NCI-H2227 (cell line): ENCODE measurements around the gene TBXA2R.

Experiments
- DNase-seq: peaks from one replicate; lab custom pipeline; 2025; ENCODE audit not compliant: unreplicated experiment; lab: John Stamatoyannopoulos, UW

Gene TBXA2R

GRCh38 chr19:3620817-3621547 is 14.3 kb upstream of the TBXA2R start:
- DNase-seq, result no peak

DNA sequence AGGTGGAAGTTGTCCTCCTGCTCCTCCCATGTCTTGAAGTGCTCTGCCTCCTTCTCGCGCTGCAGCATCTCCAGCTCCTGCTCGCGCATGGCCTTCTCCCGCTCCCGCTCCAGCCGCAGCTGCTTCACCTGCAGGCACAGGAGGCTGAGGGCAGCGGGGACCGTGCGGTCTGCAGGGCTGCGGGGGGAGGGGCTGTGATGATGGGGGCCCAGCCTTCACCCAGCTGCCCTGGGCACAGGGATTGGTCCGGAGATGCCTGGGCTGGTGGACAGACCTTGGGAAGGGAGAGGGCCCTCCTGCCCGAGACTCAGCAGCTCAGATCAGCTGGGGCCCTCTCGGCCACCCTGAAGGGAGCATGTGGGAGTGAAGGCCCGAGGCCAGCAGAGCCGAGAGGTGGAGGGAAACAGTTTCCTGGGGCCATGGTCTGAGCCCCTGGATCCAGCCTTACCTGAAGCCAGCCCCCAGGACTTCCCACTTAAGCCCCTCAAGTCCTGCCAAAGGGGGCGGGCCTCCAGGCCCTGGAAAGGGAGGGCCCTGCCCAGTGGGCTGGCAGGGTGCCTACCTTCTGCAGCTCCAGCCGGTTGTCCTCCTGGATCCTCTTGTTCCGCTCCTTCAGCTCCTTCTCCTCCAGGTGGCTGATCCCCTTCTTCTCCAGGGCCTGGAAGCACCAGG is 13.6 kb upstream of the TBXA2R start:
- DNase-seq, result peak; percentile 6

- no peak for DNase-seq
These were observed 12.9 kb upstream of the TBXA2R start for GRCh38 chr19:3619631-3620012.

DNA sequence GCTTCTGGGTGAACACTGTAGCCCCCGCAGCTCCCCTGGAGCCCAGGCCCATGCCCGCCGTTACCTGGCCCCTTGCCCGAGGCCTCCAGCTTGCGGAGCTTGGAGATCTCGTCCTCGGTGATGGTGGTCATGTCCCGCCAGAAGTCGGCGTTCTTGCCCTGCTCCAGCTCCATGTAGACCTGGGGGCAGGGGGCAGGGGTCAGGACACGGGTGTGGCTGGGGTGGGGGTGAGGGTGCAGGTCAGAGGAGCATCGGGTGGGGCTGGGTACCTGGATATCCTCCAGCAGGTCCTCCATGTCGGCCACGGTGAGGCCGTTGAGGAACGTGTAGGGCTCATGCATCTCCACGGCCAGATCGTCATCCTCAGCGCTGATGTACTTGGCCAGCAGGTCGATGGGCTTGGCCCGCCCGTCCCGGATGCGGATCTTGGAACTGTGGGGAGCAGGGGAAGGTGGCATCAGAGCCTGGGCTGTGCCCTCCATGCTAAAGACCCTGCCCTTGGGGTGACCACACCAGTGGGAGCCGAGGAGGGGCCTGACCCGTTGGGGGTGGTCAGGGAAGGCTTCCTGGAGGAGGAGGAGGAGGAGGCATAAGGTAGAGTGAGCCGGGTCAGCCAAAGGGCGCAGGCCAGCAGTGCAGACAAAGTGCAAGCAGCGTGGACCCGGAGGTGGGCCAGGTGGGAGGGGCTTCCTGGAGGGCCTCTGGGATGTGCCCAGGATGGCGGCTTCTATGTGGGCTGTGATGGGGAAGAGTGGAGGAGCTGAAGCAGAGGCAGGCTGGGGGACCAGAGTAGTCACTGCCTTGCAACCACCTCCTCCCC is 12.3 kb upstream of the TBXA2R start:
- no peak for DNase-seq

DNA sequence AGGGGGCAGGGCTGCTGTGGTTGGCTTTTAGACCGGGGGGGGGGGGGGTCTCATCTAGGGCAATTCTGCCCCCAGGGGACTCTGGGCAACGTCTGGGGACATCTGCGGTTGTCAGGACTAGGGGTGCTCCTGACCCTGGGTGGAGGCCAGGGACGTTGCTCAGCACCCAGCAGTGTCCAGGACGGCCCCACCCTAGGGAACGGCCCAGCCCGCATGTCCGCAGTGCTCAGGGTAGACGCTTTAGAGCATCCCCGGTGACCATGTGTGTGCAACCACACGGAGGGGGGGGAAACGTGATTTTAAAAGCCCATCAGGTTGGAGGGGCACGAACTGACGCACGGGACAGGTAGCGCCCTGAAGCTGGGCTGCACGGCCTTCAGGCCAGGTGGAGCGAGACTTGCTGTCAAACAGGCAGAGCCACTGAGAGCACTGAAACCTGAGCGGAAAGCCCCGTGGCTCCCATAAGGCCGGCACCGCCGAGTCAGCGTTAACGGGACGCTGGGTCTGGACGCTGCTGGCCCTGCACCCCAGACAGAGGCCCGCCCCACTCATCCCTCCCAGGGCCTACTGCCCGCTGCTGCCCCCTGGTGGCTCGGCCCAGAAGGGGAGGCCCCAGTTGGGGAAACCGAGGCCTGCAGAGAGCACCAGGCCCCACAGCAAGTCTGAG is 11.6 kb upstream of the TBXA2R start:
- DNase-seq, result no peak

DNA sequence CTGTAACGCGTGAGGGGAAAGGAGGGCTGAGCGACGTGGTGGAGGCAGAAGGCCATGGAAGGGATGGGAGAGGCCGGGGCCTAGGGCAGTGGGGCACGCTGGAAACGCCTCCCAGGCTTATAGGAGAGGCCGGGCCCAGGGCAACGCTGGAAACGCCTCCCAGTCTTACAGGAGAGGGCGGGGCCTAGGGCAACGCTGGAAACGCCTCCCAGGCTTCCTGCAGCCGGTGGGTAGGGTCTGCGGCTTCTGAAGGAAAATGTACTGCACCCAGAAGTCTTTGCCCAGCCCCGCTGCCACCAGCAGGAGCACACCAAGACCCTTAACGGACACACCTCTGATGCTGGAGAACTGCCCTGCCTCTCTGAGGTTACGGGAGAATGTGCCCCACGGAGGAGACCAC is 10.8 kb upstream of the TBXA2R start:
- DNase-seq, result peak; percentile 6

DNA sequence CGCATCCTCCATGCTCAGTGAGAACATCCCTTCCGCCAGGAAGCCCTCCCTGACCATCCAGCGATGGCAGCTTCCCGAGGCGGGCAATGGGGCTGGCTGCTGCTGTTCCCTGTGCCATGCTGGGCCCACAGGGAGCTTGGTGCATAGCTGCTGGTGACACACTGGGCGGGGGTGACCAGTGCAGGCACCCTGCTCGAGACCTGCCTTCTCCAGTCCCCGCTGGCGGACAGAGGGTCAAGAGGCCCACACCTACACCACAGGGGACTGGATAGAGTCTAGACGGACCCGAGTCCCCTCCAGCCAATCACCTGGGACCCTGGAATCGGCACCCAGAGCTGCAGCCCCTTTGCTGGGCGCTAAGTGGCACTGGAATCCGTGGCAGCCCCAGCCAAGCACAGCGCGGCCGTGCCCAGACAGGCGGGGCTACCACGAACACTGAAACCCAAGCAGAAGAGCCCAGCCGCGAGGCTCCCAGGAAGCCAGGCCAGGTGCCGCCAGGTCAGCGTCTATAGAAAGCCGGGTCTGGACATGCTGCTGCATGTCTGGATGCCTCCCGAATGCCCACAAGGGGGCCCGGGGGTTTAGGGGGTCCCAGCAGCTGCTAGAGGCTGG is 9.0 kb upstream of the TBXA2R start:
- no peak for DNase-seq

DNA sequence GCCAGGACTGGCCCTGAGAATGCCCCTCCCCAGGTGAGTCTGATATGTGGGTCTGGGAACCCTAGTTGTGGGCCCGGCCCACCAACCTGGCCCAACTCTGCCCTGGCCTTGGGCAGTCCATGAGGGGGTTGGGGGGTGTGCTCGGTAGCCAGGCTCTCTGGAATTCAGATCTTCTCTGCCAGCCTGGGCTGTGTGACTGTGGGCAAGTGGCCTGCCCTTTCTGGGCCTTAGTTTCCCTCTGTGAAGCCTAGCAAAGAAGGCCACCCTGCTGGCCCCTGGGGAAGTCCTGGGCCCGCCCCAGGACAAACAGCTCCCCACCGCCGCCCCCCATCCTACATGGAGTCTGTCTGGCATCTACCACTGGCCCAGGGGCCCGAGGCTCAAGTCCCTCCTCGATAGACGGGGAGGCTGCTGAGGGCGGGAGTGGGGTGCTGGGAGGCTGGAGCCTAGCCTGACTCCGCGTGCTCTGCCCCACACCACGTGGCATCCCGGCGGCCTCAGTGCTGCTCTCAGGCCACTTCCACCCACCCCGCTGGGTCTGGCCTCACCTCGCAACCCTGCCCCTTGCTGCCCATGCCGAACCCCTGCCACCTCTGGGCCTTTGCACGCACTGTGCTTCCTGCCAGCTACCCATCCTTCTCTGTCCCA is 8.3 kb upstream of the TBXA2R start:
- no peak for DNase-seq

- no peak for DNase-seq
These were observed 7.4 kb upstream of the TBXA2R start for GRCh38 chr19:3613818-3614661.

DNA sequence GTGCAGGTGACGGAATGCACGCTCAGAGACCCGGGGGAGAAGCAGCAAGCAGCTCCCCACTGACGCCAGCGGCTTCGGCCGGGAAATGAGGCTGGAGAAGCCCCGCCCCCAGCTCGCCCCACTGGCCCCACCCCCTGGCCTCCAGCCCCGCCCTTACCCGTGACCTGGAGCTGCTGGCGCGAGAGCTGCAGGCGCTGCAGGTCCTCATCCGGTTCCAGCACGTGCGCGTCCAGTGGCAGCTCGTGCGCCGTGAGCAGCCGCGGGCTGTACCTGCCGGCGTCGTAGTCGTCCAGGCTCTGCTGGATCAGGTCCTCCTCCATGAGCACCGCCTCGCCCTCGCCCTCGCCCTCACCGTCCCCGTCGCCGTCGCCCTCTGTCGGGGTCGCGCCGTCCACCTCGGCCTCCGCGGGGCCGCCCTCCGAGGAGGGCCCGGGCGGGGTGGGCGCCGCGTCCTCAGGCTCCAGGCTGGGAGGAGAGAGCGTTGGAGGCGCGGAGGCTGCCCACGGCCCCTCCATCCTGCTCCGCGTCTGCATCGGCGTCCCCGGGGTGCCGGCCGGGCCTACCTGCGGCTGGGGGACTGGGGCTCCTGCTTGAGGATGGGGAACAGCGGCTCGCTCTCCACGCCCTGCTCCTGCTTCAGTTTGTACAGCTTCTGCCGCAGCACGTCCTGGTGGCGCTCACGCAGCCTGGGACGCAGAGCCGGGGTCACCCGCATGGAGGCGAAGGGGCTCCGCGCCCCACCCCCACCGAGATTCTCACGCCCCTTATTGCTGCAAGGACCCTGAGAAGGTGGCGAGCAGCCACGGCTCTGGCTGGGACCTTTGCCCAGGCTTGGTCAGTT is 6.4 kb upstream of the TBXA2R start:
- no peak for DNase-seq

DNA sequence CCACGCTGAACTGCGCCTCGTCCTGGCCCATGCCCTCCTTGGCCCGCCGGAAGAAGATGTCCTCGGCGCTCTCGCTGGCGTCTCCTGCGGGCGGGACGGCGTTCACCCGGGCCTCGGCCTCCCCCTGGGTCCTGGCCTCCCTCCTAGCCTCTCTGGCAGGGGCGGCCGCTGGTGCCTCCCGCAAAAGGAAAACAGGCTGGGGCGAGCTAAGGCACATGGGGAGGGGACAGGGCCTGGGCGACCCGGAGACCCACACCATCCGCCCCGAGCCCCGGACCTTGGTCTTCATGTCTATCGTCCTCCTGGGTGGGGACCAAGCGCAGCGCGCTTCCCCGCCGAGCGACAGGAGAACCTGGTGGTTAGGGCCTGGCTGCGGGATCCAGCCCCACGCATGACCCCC is 5.7 kb upstream of the TBXA2R start:
- no peak for DNase-seq

GRCh38 chr19:3611841-3612240 is 5.2 kb upstream of the TBXA2R start:
- no peak for DNase-seq

GRCh38 chr19:3610745-3611717 is 4.4 kb upstream of the TBXA2R start:
- DNase-seq, result no peak

GRCh38 chr19:3609779-3610719 is 3.4 kb upstream of the TBXA2R start:
- no peak for DNase-seq

GRCh38 chr19:3608750-3609322 is 2.2 kb upstream of the TBXA2R start:
- DNase-seq, result no peak

- DNase-seq, result no peak
These were observed 1.5 kb upstream of the TBXA2R start for GRCh38 chr19:3608079-3608641.
